NT2/D1 (cell line): ENCODE data around the gene MARK3.

Experiments
- YY1 ChIP-seq: IDR thresholded peaks from 2 replicates; pipeline ENCODE4 v1.6.1; 2011; ENCODE audit not compliant: insufficient read length, insufficient read depth
- ZNF274 ChIP-seq: IDR thresholded peaks from 2 replicates; pipeline ENCODE4 v1.6.1; 2011; ENCODE audit warnings: mild to moderate bottlenecking, low read depth, low read length

- TF ChIP-seq YY1: no peak
- TF ChIP-seq ZNF274: no peak
Observed at GRCh38 chr14:103404920-103405319, 19.7 kb downstream of the MARK3 start.
